ENCODE measurements around the gene SLC38A1.

The SLC38A1 gene

DNA sequence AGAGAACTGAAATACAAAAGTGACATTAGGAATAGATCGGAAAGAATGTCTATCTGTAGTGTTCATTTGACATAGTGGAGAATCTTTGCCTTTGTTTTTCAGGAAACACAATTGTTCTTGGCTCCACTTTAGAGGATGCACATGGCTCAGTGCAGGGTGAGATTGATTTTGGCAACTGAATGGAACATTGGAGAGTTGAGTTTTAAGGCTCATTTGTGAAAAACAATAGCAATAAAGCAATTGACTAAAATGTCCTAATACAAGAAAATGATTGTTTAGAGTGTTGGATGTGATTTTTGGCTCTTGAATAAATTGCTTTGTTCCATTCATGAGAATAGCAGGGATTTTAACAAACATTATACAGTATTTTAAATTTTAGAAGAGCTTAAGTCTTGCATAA is 116.4 kb downstream of the SLC38A1 start:
- DNase-seq (no peak), ATAC-seq (ENCODE audit: insufficient read depth, low read depth) (no peak)
- Histone ChIP-seq H3K79me2 (ENCODE audit: insufficient read depth, low read length) (no peaks in the 10 kb centered on the region), H3K27me3 (ENCODE audit: insufficient read depth, low read length, poor library complexity) (no peaks in the 10 kb centered on the region), H3K4me1 (ENCODE audit: insufficient read depth, low read length) (peaks cover 2% of the 10 kb centered on the region; the same call in 1 of the 2 replicates), H3K4me3 (ENCODE audit: low read depth in 1 of 2, low read length in 2 of 2) (no peak overlapping the region), H3K9ac (ENCODE audit: low read depth, low read length) (no peak overlapping the region), H3K27ac (ENCODE audit: low read length) (no peak overlapping the region), H2AFZ (ENCODE audit: low read depth, low read length) (no peak overlapping the region), H4K20me1 (ENCODE audit: insufficient read depth, low read length) (no peaks in the 10 kb centered on the region), H3K4me2 (ENCODE audit: insufficient read depth, low read length) (no peak overlapping the region), H3K36me3 (ENCODE audit: insufficient read depth, low read length) (no peaks in the 10 kb centered on the region), H3K9me3 (ENCODE audit: insufficient read depth, low read length, severe bottlenecking) (peaks cover 7% of the 10 kb centered on the region)
- TF ChIP-seq, protein P1, sequence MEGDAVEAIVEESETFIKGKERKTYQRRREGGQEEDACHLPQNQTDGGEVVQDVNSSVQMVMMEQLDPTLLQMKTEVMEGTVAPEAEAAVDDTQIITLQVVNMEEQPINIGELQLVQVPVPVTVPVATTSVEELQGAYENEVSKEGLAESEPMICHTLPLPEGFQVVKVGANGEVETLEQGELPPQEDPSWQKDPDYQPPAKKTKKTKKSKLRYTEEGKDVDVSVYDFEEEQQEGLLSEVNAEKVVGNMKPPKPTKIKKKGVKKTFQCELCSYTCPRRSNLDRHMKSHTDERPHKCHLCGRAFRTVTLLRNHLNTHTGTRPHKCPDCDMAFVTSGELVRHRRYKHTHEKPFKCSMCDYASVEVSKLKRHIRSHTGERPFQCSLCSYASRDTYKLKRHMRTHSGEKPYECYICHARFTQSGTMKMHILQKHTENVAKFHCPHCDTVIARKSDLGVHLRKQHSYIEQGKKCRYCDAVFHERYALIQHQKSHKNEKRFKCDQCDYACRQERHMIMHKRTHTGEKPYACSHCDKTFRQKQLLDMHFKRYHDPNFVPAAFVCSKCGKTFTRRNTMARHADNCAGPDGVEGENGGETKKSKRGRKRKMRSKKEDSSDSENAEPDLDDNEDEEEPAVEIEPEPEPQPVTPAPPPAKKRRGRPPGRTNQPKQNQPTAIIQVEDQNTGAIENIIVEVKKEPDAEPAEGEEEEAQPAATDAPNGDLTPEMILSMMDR (IDR thresholded peaks at IDR 0.05; ENCODE audit: borderline replicate concordance, extremely low read depth, low read length, poor library complexity, severe bottlenecking), result no peak
- TF ChIP-seq EZH2 (IDR thresholded peaks at IDR 0.05; ENCODE audit: borderline replicate concordance, low read depth, low read length, severe bottlenecking), result no peak

DNA sequence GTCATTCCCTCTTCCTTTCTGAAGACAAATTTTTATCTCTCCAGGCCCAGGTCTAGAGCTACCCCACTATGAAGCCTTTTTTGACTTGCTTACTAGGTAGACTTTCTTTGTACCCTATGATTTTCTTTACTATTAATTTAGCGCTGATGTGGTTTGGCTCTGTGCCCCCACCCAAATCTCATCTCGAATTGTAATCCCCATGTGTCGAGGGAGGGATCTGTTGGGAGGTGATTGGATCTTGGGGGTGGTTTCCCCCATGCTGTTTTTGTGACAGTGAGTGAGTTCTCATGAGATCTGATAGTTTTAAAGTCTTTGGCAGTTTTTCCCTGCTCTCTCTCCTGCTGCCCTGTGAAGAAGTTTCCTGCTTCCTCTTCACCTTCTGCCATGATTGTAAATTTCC is 118.1 kb downstream of the SLC38A1 start:
- Histone ChIP-seq H2AFZ (ENCODE audit: low read depth, low read length) (no peak overlapping the region), H3K36me3 (ENCODE audit: insufficient read depth, low read length) (no peaks in the 10 kb centered on the region), H3K27ac (ENCODE audit: low read length) (no peak overlapping the region), H3K4me1 (ENCODE audit: insufficient read depth, low read length) (peaks cover 2% of the 10 kb centered on the region; the same call in 1 of the 2 replicates), H3K4me3 (ENCODE audit: low read depth in 1 of 2, low read length in 2 of 2) (no peak overlapping the region), H3K27me3 (ENCODE audit: insufficient read depth, low read length, poor library complexity) (no peaks in the 10 kb centered on the region), H3K9me3 (ENCODE audit: insufficient read depth, low read length, severe bottlenecking) (no peaks in the 10 kb centered on the region), H3K79me2 (ENCODE audit: insufficient read depth, low read length) (no peaks in the 10 kb centered on the region), H3K9ac (ENCODE audit: low read depth, low read length) (no peak overlapping the region), H4K20me1 (ENCODE audit: insufficient read depth, low read length) (no peaks in the 10 kb centered on the region), H3K4me2 (ENCODE audit: insufficient read depth, low read length) (no peak overlapping the region)
- ATAC-seq (ENCODE audit: insufficient read depth, low read depth) (no peak), DNase-seq (no peak)
- TF ChIP-seq, protein P1 (IDR thresholded peaks at IDR 0.05; ENCODE audit: borderline replicate concordance, extremely low read depth, low read length, poor library complexity, severe bottlenecking), result no peak
- TF ChIP-seq EZH2 (IDR thresholded peaks at IDR 0.05; ENCODE audit: borderline replicate concordance, low read depth, low read length, severe bottlenecking), result no peak

DNA sequence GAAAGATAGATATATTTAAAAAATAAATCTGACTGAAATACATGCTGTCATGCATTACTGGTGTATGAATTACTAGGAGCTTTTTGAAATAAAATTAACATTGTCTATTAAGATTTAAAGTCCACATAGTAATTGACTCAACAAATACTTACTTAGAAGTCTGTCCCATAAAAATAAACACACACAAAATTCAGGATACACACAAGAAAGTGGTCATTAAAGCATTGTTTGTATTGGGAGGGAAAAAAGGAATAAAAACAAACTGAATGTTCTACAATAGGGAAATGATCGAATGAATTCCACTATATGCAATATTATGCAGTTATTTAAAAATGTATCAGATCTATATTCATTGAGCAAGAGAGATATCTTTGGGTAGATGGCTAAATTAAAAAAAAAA is 118.9 kb downstream of the SLC38A1 start:
- Histone ChIP-seq H3K4me3 (ENCODE audit: low read depth in 1 of 2, low read length in 2 of 2) (no peak overlapping the region), H3K27me3 (ENCODE audit: insufficient read depth, low read length, poor library complexity) (no peaks in the 10 kb centered on the region), H3K9ac (ENCODE audit: low read depth, low read length) (no peak overlapping the region), H3K4me2 (ENCODE audit: insufficient read depth, low read length) (no peak overlapping the region), H3K9me3 (ENCODE audit: insufficient read depth, low read length, severe bottlenecking) (no peaks in the 10 kb centered on the region), H3K4me1 (ENCODE audit: insufficient read depth, low read length) (peaks cover 2% of the 10 kb centered on the region; the same call in 1 of the 2 replicates), H3K79me2 (ENCODE audit: insufficient read depth, low read length) (no peaks in the 10 kb centered on the region), H3K27ac (ENCODE audit: low read length) (no peak overlapping the region), H3K36me3 (ENCODE audit: insufficient read depth, low read length) (no peaks in the 10 kb centered on the region), H4K20me1 (ENCODE audit: insufficient read depth, low read length) (no peaks in the 10 kb centered on the region), H2AFZ (ENCODE audit: low read depth, low read length) (no peak overlapping the region)
- ATAC-seq (ENCODE audit: insufficient read depth, low read depth), result no peak
- no peak for DNase-seq
- TF ChIP-seq, protein P1 (IDR thresholded peaks at IDR 0.05; ENCODE audit: borderline replicate concordance, extremely low read depth, low read length, poor library complexity, severe bottlenecking), result no peak
- TF ChIP-seq EZH2 (IDR thresholded peaks at IDR 0.05; ENCODE audit: borderline replicate concordance, low read depth, low read length, severe bottlenecking), result no peak

DNA sequence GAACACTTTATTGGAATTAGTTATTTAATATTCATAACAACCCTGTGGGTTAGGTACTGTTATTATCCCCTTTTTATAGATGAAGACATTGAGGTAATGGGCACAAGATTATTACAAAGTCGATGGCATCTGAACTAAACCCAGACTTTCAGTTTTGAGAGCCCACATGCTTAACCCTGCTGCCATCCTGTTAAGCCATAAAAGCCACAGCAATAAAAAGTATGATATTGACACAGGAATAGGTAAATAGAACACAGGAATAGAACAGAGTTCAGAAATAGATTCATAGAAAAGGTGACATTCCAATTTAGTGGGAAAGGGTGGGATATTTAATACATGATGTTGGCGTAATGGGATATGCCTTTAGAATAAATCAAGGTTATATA is 119.8 kb downstream of the SLC38A1 start:
- no peaks in the 10 kb centered on the region for H3K36me3 ChIP-seq (ENCODE audit: insufficient read depth, low read length)
- H3K27me3 ChIP-seq (ENCODE audit: insufficient read depth, low read length, poor library complexity), result no peaks in the 10 kb centered on the region
- no peaks in the 10 kb centered on the region for H4K20me1 ChIP-seq (ENCODE audit: insufficient read depth, low read length)
- peaks cover 2% of the 10 kb centered on the region; the same call in 1 of the 2 replicates for H3K4me1 ChIP-seq (ENCODE audit: insufficient read depth, low read length)
- H2AFZ ChIP-seq (ENCODE audit: low read depth, low read length), result no peak overlapping the region
- DNase-seq, result no peak
- no peak overlapping the region for H3K4me2 ChIP-seq (ENCODE audit: insufficient read depth, low read length)
- no peak overlapping the region for H3K4me3 ChIP-seq (ENCODE audit: low read depth in 1 of 2, low read length in 2 of 2)
- no peak overlapping the region for H3K27ac ChIP-seq (ENCODE audit: low read length)
- H3K9me3 ChIP-seq (ENCODE audit: insufficient read depth, low read length, severe bottlenecking), result no peaks in the 10 kb centered on the region
- ATAC-seq (ENCODE audit: insufficient read depth, low read depth), result no peak
- TF ChIP-seq, protein P1 (IDR thresholded peaks at IDR 0.05; ENCODE audit: borderline replicate concordance, extremely low read depth, low read length, poor library complexity, severe bottlenecking), result no peak
- no peak for TF ChIP-seq EZH2 (IDR thresholded peaks at IDR 0.05; ENCODE audit: borderline replicate concordance, low read depth, low read length, severe bottlenecking)
- H3K9ac ChIP-seq (ENCODE audit: low read depth, low read length), result no peak overlapping the region
- no peaks in the 10 kb centered on the region for H3K79me2 ChIP-seq (ENCODE audit: insufficient read depth, low read length)
